Neural cell (in vitro differentiated cells): Measurements from ENCODE around the gene C10orf120. TPM values are rescaled to one million over a fixed set of nuclear protein-coding genes. Genes with fewer than 3 reads are reported as not detected.

ENCODE experiments used
- H2AFZ ChIP-seq: fragments of 200-600, 300-800 bp; sonication (generic), shearing (Covaris generic); 2 replicates; pipeline ENCODE4 v1.6.0; 2014; ENCODE audit warnings: low read depth, mild to moderate bottlenecking, antibody characterized with exemption, low read length, moderate library complexity
- H3F3A ChIP-seq: fragments of 200-600 bp; shearing (Covaris generic); 2 replicates; pipeline ENCODE4 v1.6.1; 2016; ENCODE audit warnings: mild to moderate bottlenecking, moderate library complexity, mixed read lengths, antibody characterized with exemption, low read length; ENCODE audit not compliant: insufficient read depth, poor library complexity, severe bottlenecking
- H3K27ac ChIP-seq: fragments of 200-600, 300-800 bp; sonication (generic), shearing (Covaris generic); 2 replicates; pipeline ENCODE4 v1.5.1; 2014; ENCODE audit warnings: mild to moderate bottlenecking, low read length, moderate library complexity
- H3K27me3 ChIP-seq: fragments of 300-800, 200-600 bp; sonication (generic), shearing (Covaris generic); 2 replicates; pipeline ENCODE4 v1.6.0; 2014; ENCODE audit warnings: mild to moderate bottlenecking, low read depth, low read length, moderate library complexity; ENCODE audit not compliant: insufficient read depth
- H3K36me3 ChIP-seq: fragments of 300-800, 200-600 bp; sonication (generic), shearing (Covaris generic); 2 replicates; pipeline ENCODE4 v1.5.1; 2014; ENCODE audit warnings: mild to moderate bottlenecking, antibody characterized with exemption, low read length, moderate library complexity; ENCODE audit not compliant: insufficient read depth
- H3K4me2 ChIP-seq: fragments of 300-800, 200-600 bp; sonication (generic), shearing (Covaris generic); 2 replicates; pipeline ENCODE4 v1.6.0; 2014; ENCODE audit warnings: mild to moderate bottlenecking, low read length
- H3K4me3 ChIP-seq: fragments of 300-800, 200-600 bp; sonication (generic), shearing (Covaris generic); 2 replicates; pipeline ENCODE4 v1.5.1; 2014; ENCODE audit warnings: mild to moderate bottlenecking, low read length, moderate library complexity
- H3K79me2 ChIP-seq: fragments of 200-600 bp; shearing (Covaris generic); replicated peaks from 2 replicates; pipeline ENCODE4 v1.6.0; 2014; ENCODE audit warnings: mild to moderate bottlenecking, low read length, moderate library complexity; ENCODE audit not compliant: insufficient read depth
- H3K9ac ChIP-seq: fragments of 300-800, 200-600 bp; sonication (generic), shearing (Covaris generic); 2 replicates; pipeline ENCODE4 v1.6.1; 2016; ENCODE audit warnings: mild to moderate bottlenecking, low read length, mixed read lengths
- H3K9me2 ChIP-seq: fragments of 200-600 bp; shearing (Covaris generic); 2 replicates; pipeline ENCODE4 v1.6.1; 2016; ENCODE audit warnings: mild to moderate bottlenecking, low read length, mixed read lengths; ENCODE audit not compliant: insufficient read depth
- H3K9me3 ChIP-seq: fragments of 200-600, 300-800 bp; sonication (generic), shearing (Covaris generic); 2 replicates; pipeline ENCODE4 v1.6.1; 2016; ENCODE audit warnings: mild to moderate bottlenecking, mixed run types, low read length, moderate library complexity, mixed read lengths
- H4K20me1 ChIP-seq: fragments of 200-600 bp; shearing (Covaris generic); 2 replicates; pipeline ENCODE4 v1.6.1; 2016; ENCODE audit warnings: mild to moderate bottlenecking, mixed run types; ENCODE audit not compliant: insufficient read depth
- EP300 ChIP-seq: fragments of 450-650 bp; conservative IDR thresholded peaks from 2 replicates; pipeline ENCODE4 v1.6.1; 2014; ENCODE audit warnings: antibody characterized with exemption, mild to moderate bottlenecking, moderate library complexity; ENCODE audit not compliant: poor library complexity, severe bottlenecking
- EZH2 ChIP-seq: fragments of 200-600, 300-800 bp; shearing (Covaris generic), sonication (generic); IDR thresholded peaks from 2 replicates; pipeline ENCODE4 v1.6.1; 2014; ENCODE audit warnings: antibody characterized with exemption, low read length, borderline replicate concordance, mild to moderate bottlenecking; ENCODE audit not compliant: insufficient read depth, poor library complexity, severe bottlenecking
- MXI1 ChIP-seq: fragments of 450-650 bp; conservative IDR thresholded peaks from 2 replicates; pipeline ENCODE4 v1.6.1; 2014; ENCODE audit warnings: antibody characterized with exemption, mild to moderate bottlenecking; ENCODE audit not compliant: poor library complexity, severe bottlenecking
- POLR2AphosphoS5 ChIP-seq: IDR thresholded peaks from 2 replicates; pipeline ENCODE4 v1.6.1; 2012
- RAD21 ChIP-seq: fragments of 450-650 bp; conservative IDR thresholded peaks from 2 replicates; pipeline ENCODE4 v1.6.1; 2014; ENCODE audit warnings: antibody characterized with exemption, mild to moderate bottlenecking, moderate library complexity
- SMC3 ChIP-seq: fragments of 450-650 bp; conservative IDR thresholded peaks from 2 replicates; pipeline ENCODE4 v1.6.1; 2014; ENCODE audit warnings: antibody characterized with exemption, mild to moderate bottlenecking, moderate library complexity; ENCODE audit not compliant: poor library complexity
- TAF1 ChIP-seq: IDR thresholded peaks from 2 replicates; pipeline ENCODE4 v1.6.1; 2012; ENCODE audit warnings: low read depth
- polyA plus RNA-seq: library from polyadenylated mRNA; depleted of rRNA; stranded (reverse); fragments of >200 nt; gene quantifications from 2 replicates; pipeline ENCODE4 v1.2.3, GENCODE V29; 2014
- TF ChIP-seq, protein P1 (sequence below): IDR thresholded peaks from 2 replicates; pipeline ENCODE4 v1.6.1; 2012; ENCODE audit warnings: borderline replicate concordance
- TF ChIP-seq, protein P2 (sequence below): fragments of 450-650 bp; IDR thresholded peaks from 2 replicates; pipeline ENCODE4 v1.5.1; 2014; ENCODE audit warnings: antibody characterized with exemption, mild to moderate bottlenecking, moderate library complexity; ENCODE audit not compliant: poor library complexity, severe bottlenecking

The C10orf120 gene
- polyA plus RNA-seq, 1 donor from 2014 or later = not detected

DNA sequence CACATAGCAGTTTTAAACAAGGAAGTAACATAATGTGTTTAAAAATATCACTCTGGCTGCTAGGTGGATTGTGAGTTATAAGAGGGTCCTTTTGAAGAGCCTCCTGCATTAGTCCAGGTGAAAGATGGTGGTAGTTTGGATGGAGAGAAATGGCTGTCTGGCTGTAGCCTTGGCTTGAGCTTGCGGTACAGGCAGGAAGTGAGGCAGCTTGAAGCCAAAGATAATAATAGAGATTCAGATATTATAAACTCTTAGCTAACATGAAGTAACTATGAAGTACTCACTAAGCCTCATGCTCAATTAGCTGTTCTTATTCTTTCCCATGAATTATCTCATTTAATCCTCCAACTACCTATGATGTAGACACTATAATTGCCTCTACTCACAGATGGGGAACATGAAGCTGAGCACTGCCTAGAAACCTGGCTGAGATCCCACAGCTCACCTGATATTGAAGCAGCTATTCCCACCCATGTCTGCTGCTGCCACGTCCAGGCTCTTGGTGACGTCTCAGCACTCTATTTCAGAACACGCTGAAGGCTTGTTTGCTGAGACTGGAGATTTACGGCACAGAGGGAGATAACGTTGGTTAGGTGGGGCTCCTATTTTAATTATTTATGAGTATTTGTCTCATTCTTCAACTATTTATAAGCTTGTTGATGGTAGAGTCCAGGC is 10.4 kb downstream of the C10orf120 start:
- TF ChIP-seq, protein P1, sequence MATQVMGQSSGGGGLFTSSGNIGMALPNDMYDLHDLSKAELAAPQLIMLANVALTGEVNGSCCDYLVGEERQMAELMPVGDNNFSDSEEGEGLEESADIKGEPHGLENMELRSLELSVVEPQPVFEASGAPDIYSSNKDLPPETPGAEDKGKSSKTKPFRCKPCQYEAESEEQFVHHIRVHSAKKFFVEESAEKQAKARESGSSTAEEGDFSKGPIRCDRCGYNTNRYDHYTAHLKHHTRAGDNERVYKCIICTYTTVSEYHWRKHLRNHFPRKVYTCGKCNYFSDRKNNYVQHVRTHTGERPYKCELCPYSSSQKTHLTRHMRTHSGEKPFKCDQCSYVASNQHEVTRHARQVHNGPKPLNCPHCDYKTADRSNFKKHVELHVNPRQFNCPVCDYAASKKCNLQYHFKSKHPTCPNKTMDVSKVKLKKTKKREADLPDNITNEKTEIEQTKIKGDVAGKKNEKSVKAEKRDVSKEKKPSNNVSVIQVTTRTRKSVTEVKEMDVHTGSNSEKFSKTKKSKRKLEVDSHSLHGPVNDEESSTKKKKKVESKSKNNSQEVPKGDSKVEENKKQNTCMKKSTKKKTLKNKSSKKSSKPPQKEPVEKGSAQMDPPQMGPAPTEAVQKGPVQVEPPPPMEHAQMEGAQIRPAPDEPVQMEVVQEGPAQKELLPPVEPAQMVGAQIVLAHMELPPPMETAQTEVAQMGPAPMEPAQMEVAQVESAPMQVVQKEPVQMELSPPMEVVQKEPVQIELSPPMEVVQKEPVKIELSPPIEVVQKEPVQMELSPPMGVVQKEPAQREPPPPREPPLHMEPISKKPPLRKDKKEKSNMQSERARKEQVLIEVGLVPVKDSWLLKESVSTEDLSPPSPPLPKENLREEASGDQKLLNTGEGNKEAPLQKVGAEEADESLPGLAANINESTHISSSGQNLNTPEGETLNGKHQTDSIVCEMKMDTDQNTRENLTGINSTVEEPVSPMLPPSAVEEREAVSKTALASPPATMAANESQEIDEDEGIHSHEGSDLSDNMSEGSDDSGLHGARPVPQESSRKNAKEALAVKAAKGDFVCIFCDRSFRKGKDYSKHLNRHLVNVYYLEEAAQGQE = no peak
- TF ChIP-seq EZH2 (no peak), POLR2AphosphoS5 (no peak), EP300 (no peak), MXI1 (no peak), SMC3 (no peak), RAD21 (no peak), TAF1 (no peak)
- TF ChIP-seq, protein P2, sequence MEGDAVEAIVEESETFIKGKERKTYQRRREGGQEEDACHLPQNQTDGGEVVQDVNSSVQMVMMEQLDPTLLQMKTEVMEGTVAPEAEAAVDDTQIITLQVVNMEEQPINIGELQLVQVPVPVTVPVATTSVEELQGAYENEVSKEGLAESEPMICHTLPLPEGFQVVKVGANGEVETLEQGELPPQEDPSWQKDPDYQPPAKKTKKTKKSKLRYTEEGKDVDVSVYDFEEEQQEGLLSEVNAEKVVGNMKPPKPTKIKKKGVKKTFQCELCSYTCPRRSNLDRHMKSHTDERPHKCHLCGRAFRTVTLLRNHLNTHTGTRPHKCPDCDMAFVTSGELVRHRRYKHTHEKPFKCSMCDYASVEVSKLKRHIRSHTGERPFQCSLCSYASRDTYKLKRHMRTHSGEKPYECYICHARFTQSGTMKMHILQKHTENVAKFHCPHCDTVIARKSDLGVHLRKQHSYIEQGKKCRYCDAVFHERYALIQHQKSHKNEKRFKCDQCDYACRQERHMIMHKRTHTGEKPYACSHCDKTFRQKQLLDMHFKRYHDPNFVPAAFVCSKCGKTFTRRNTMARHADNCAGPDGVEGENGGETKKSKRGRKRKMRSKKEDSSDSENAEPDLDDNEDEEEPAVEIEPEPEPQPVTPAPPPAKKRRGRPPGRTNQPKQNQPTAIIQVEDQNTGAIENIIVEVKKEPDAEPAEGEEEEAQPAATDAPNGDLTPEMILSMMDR = no peak
- no peaks in the 10 kb centered on the region for H3K36me3 ChIP-seq
- H3K9ac ChIP-seq = no peak overlapping the region
- H3K4me2 ChIP-seq = no peak overlapping the region
- H3K27me3 ChIP-seq = no peaks in the 10 kb centered on the region
- no peak overlapping the region for H3K27ac ChIP-seq
- no peaks in the 10 kb centered on the region for H4K20me1 ChIP-seq
- H2AFZ ChIP-seq = no peak overlapping the region
- H3K79me2 ChIP-seq = no peaks in the 10 kb centered on the region
- no peaks in the 10 kb centered on the region for H3K9me3 ChIP-seq
- no peak overlapping the region for H3K4me3 ChIP-seq
- H3F3A ChIP-seq = no peaks in the 10 kb centered on the region
- H3K9me2 ChIP-seq = no peaks in the 10 kb centered on the region

DNA sequence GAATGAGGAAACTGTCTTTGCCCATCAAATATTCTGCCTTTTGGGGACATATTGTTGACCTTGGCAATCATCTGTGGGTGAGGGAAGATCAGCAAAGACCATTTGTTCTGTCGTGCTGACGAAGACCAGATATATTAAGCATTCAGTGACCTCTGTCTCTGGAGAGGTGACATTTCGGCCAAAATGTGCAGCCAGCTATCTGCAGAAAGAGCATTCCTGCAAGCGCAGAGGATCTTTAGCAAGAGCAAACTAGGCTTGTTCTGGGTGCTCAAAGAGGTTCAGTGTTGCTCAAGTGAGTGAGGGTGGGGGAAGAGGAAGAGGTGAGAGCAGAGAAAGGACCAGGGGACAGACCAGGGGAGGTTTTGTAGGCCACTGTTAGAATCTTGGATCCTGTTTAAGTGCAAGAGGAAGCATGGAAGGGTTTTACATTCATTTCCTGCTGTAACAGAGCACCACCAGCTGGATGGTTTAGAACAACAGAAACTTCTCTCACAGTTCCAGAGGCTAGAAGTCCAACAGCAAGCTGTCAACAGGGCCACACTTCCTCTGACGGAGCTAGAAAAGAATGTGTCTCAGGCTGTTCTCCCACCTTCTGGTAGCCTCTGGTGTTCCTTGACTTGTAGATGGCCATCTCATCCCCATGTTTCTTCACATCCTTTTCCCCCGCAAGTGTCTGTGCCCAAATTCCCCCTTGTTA is 11.2 kb downstream of the C10orf120 start:
- TF ChIP-seq, protein P1 = no peak
- TF ChIP-seq MXI1 = no peak
- no peak for TF ChIP-seq POLR2AphosphoS5
- no peak for TF ChIP-seq SMC3
- TF ChIP-seq, protein P2 = no peak
- no peak for TF ChIP-seq RAD21
- no peak for TF ChIP-seq TAF1
- TF ChIP-seq EZH2 = no peak
- no peak for TF ChIP-seq EP300

More for the DNA sequence above, 11.2 kb downstream of the C10orf120 start:
- Histone ChIP-seq H3F3A (no peaks in the 10 kb centered on the region), H3K36me3 (no peaks in the 10 kb centered on the region), H3K4me2 (no peak overlapping the region), H3K79me2 (no peaks in the 10 kb centered on the region), H4K20me1 (no peaks in the 10 kb centered on the region), H3K27me3 (no peaks in the 10 kb centered on the region), H3K27ac (no peak overlapping the region), H3K9me2 (no peaks in the 10 kb centered on the region), H3K9me3 (no peaks in the 10 kb centered on the region), H2AFZ (no peak overlapping the region), H3K4me3 (no peak overlapping the region), H3K9ac (no peak overlapping the region)
